GM18868 (cell line): ENCODE data around the gene C18orf63.
"Not testable (repeated sequence)": the region's sequence is repeated elsewhere in the genome, so short reads cannot be mapped to it uniquely, and the experiment has no call there.

ENCODE experiments used
- ATAC-seq: cut with Tn5 transposase; IDR thresholded peaks from one replicate; pipeline ENCODE4 v1.9.1; 2021; ENCODE audit warnings: mild to moderate bottlenecking, moderate library complexity; ENCODE audit not compliant: unreplicated experiment

C18orf63 gene

GRCh38 chr18:74286106-74286855 lies 29.4 kb upstream of the C18orf63 start:
- ATAC-seq = no peak

- no peak for ATAC-seq
Observed at GRCh38 chr18:74286856-74287255, 28.8 kb upstream of the C18orf63 start.

- ATAC-seq = no peak
Observed at GRCh38 chr18:74288041-74288440, 27.6 kb upstream of the C18orf63 start.

- ATAC-seq = no peak
Observed at GRCh38 chr18:74288730-74289129, 26.9 kb upstream of the C18orf63 start.

- ATAC-seq = no peak
Observed at GRCh38 chr18:74289137-74289536, 26.5 kb upstream of the C18orf63 start.

GRCh38 chr18:74290021-74290420 lies 25.6 kb upstream of the C18orf63 start:
- ATAC-seq = no peak

GRCh38 chr18:74290794-74291471 lies 24.7 kb upstream of the C18orf63 start:
- no peak for ATAC-seq

GRCh38 chr18:74291472-74291770 lies 24.2 kb upstream of the C18orf63 start:
- ATAC-seq = no peak

- ATAC-seq = peak; percentile 99
Observed at GRCh38 chr18:74291771-74292540, 23.7 kb upstream of the C18orf63 start, which contains the start of gene CYB5A. Gene CYB5A (minus strand): TSS chr18:74291963. CDS start chr18:74291875, 88 bp downstream.

- ATAC-seq = no peak
Observed at GRCh38 chr18:74292541-74292858, 23.1 kb upstream of the C18orf63 start.

- ATAC-seq = not testable (repeated sequence)
Observed at GRCh38 chr18:74292982-74293381, 22.7 kb upstream of the C18orf63 start.

GRCh38 chr18:74294526-74294925 lies 21.1 kb upstream of the C18orf63 start:
- no peak for ATAC-seq

GRCh38 chr18:74299162-74299561 lies 16.5 kb upstream of the C18orf63 start:
- ATAC-seq = no peak

- no peak for ATAC-seq
Observed at GRCh38 chr18:74299746-74300145, 15.9 kb upstream of the C18orf63 start.

- ATAC-seq = no peak
Observed at GRCh38 chr18:74303306-74303705, 12.3 kb upstream of the C18orf63 start.

- ATAC-seq = no peak
Observed at GRCh38 chr18:74303936-74304335, 11.7 kb upstream of the C18orf63 start.

- ATAC-seq = peak; percentile 95
Observed at GRCh38 chr18:74310411-74310810, 5.2 kb upstream of the C18orf63 start.

GRCh38 chr18:74311000-74311399 lies 4.6 kb upstream of the C18orf63 start:
- ATAC-seq = no peak

GRCh38 chr18:74314759-74315463 lies 728 bp upstream of the C18orf63 start:
- no peak for ATAC-seq

GRCh38 chr18:74316257-74317170 lies 875 bp downstream of the C18orf63 start:
- no peak for ATAC-seq
